B cell (primary cell): ENCODE measurements around the gene NFATC1. TPM values are rescaled to one million over a fixed set of nuclear protein-coding genes. Genes with fewer than 3 reads are reported as not detected.
A peak's percentile ranks its signal among the peaks of the same experiment; 100 is the strongest.

ENCODE experiments used
- ATAC-seq: fragments of 200-7000 bp; cut with Tn5 transposase; one replicate; pipeline ENCODE4 v1.10.0; 2021; ENCODE audit warnings: low read depth, mild to moderate bottlenecking, moderate number of reproducible peaks, moderate library complexity
- CTCF ChIA-PET: fragments of 350-600 bp; sonication (Branson Sonifier 250); formaldehyde crosslinking; loops from one replicate; lab custom pipeline; 2021; ENCODE audit warnings: antibody characterized with exemption, inconsistent platforms; lab: Charles Lee
- POLR2A ChIA-PET: fragments of 350-600 bp; sonication (Branson Sonifier 250); formaldehyde crosslinking; loops from one replicate; lab custom pipeline; 2021; ENCODE audit warnings: antibody characterized with exemption; lab: Charles Lee
- DNase-seq: peaks from one replicate; pipeline ENCODE4 v3.0.0; 2013
- H2AFZ ChIP-seq: 2 replicates; pipeline ENCODE4 v1.6.1; 2012; ENCODE audit warnings: mild to moderate bottlenecking, low read depth, low read length; ENCODE audit not compliant: insufficient read depth, poor library complexity, severe bottlenecking
- H3K27ac ChIP-seq, 2 donors: 1 replicate in 1 of 2; 2 replicates in 1 of 2; pipeline ENCODE4 v1.5.1; 2012 to 2013; ENCODE audit warnings: low read length in 2 of 2, mild to moderate bottlenecking in 2 of 2, moderate library complexity in 1 of 2
- H3K27me3 ChIP-seq, 4 experiments: fragments of 200-600 bp in 1 of 4; sonication (generic) in 1 of 4; replicated peaks in 1 of 4; 1 replicate in 2 of 4; 2 replicates in 2 of 4; pipeline versions ENCODE4 v1.6.1 to v1.7.0; 2013 to 2016; ENCODE audit warnings: low read length in 3 of 4, mild to moderate bottlenecking in 2 of 4, mixed read lengths in 1 of 4, moderate library complexity in 1 of 4; ENCODE audit not compliant: insufficient read depth in 4 of 4, control insufficient read depth in 3 of 4; ENCODE audit errors: control extremely low read depth in 1 of 4
- H3K36me3 ChIP-seq, 2 experiments: replicated peaks in 1 of 2; 1 replicate in 1 of 2; 2 replicates in 1 of 2; pipeline versions ENCODE4 v1.6.1 to v1.7.1; 2013; ENCODE audit warnings: low read length in 1 of 2; ENCODE audit not compliant: insufficient read depth in 2 of 2, control insufficient read depth in 1 of 2; ENCODE audit errors: control extremely low read depth in 1 of 2, extremely low read depth in 1 of 2
- H3K4me1 ChIP-seq, 2 donors: fragments of 200-600 bp in 1 of 2; sonication (generic) in 1 of 2; 1 replicate in 1 of 2; 2 replicates in 1 of 2; pipeline versions ENCODE4 v1.5.1 to v1.6.1; 2013 to 2017; ENCODE audit warnings: low read length in 2 of 2; ENCODE audit not compliant: control insufficient read depth in 2 of 2, insufficient read depth in 2 of 2
- H3K4me2 ChIP-seq: replicated peaks from 2 replicates; pipeline ENCODE3; 2012; ENCODE audit warnings: mild to moderate bottlenecking, low read depth, low read length; ENCODE audit not compliant: poor library complexity, severe bottlenecking
- H3K4me3 ChIP-seq, 5 experiments: fragments of 200-600 bp in 1 of 5; sonication (generic) in 1 of 5; 1 replicate in 3 of 5; 2 replicates in 2 of 5; pipeline versions ENCODE4 v1.5.1 to v1.7.0; 2011 to 2016; ENCODE audit warnings: low read length in 4 of 5, mild to moderate bottlenecking in 4 of 5, low read depth in 2 of 5, control low read depth in 1 of 5, moderate library complexity in 1 of 5; ENCODE audit not compliant: insufficient read depth in 1 of 5; ENCODE audit errors: control extremely low read depth in 1 of 5, extremely low read depth in 1 of 5
- H3K79me2 ChIP-seq: fragments of 200-600 bp; sonication (generic); one replicate; pipeline ENCODE4 v1.6.0; 2016; ENCODE audit warnings: low read length; ENCODE audit not compliant: control insufficient read depth, insufficient read depth
- H3K9ac ChIP-seq: fragments of 200-600 bp; sonication (generic); 2 replicates; pipeline ENCODE4 v1.6.1; 2017; ENCODE audit warnings: mild to moderate bottlenecking, low read length, moderate library complexity
- H3K9me3 ChIP-seq, 3 donors: one replicate each; pipeline versions ENCODE4 v1.6.1 to v1.7.1; 2013; ENCODE audit warnings: low read length in 2 of 3; ENCODE audit not compliant: control insufficient read depth in 2 of 3, insufficient read depth in 1 of 3; ENCODE audit errors: control extremely low read depth in 1 of 3
- H4K20me1 ChIP-seq: 2 replicates; pipeline ENCODE4 v1.6.0; 2012; ENCODE audit warnings: mild to moderate bottlenecking, low read length; ENCODE audit not compliant: insufficient read depth, control insufficient read depth, poor library complexity, severe bottlenecking
- H3K27ac Mint-ChIP-seq: one replicate; pipeline ENCODE4 v1.8.0; 2021; ENCODE audit warnings: mixed read lengths
- H3K27me3 Mint-ChIP-seq: one replicate; pipeline ENCODE4 v1.8.0; 2021; ENCODE audit warnings: mixed read lengths
- H3K4me1 Mint-ChIP-seq: one replicate; pipeline ENCODE4 v1.8.0; 2021; ENCODE audit warnings: mixed read lengths
- H3K4me3 Mint-ChIP-seq: one replicate; pipeline ENCODE4 v1.8.0; 2021; ENCODE audit warnings: mixed read lengths
- H3K9me3 Mint-ChIP-seq: one replicate; pipeline ENCODE4 v1.8.0; 2022; ENCODE audit warnings: mixed read lengths; ENCODE audit not compliant: insufficient read depth
- CTCF ChIP-seq: fragments of 200-600 bp; IDR thresholded peaks from one replicate; pipeline ENCODE4 v1.8.0; 2022; ENCODE audit warnings: antibody characterized with exemption, mild to moderate bottlenecking
- EZH2 ChIP-seq: IDR thresholded peaks from 2 replicates; pipeline ENCODE4 v1.6.1; 2012; ENCODE audit warnings: borderline replicate concordance, low read depth, mild to moderate bottlenecking, moderate library complexity, low read length; ENCODE audit not compliant: insufficient read depth, poor library complexity, severe bottlenecking
- WGBS: methylation state at CpG from one replicate; pipeline ENCODE4 v1.1.5; 2013; ENCODE audit warnings: missing lambda C conversion rate; ENCODE audit not compliant: insufficient coverage; 5-methylcytosine and 5-hydroxymethylcytosine counted together
- intact Hi-C: fragments of 100-400 bp; cut with micrococcal nuclease; formaldehyde crosslinking; loops from one replicate; pipeline ENCODE4 v1.10.0; 2022
- polyA plus RNA-seq: library from polyadenylated mRNA; depleted of rRNA; stranded (reverse); fragments of >200 nt; gene quantifications from 2 replicates; pipeline ENCODE4 v1.2.3, GENCODE V29; 2012
- total RNA-seq, 2 donors: library from RNA; stranded (reverse); fragments of 120-200 nt in 1 of 2; gene quantifications; 1 replicate in 1 of 2; 2 replicates in 1 of 2; pipeline versions ENCODE4 v1.2.3 to v1.2.4, GENCODE V29; 2013 to 2022

The NFATC1 gene
- total and polyA plus RNA-seq, 2 donors (not counting 1 experiment from before 2014, with no cell fraction given): 32.2 to 108 TPM

- H3K27ac Mint-ChIP-seq: peak overlapping the region; percentile 26
- H3K27ac ChIP-seq: no peak overlapping the region
- no peaks in the 10 kb centered on the region for H3K27me3 Mint-ChIP-seq
- TF ChIP-seq EZH2 (no peak), CTCF (no peak)
- H3K27me3 ChIP-seq: no peaks in the 10 kb centered on the region
- peaks cover under 1 to 80% of the 10 kb centered on the region in 2 experiments for H3K36me3 ChIP-seq
- peaks cover 15% of the 10 kb centered on the region for H3K4me1 Mint-ChIP-seq
- ChIA-PET POLR2A (no interaction called here), CTCF (no interaction called here)
- no peaks in the 10 kb centered on the region for H3K9me3 Mint-ChIP-seq
- H4K20me1 ChIP-seq: peaks cover 93% of the 10 kb centered on the region
- no peak overlapping the region for H3K4me3 Mint-ChIP-seq
- H3K4me2 ChIP-seq: no peak overlapping the region
- WGBS: 98% methylated on average over 25 of the region's 25 CpGs
- DNase-seq (no peak), ATAC-seq (no peak)
- intact Hi-C loops: no loop called here
- no peak overlapping the region for H2AFZ ChIP-seq
- no peaks in the 10 kb centered on the region for H3K9me3 ChIP-seq
- H3K4me1 ChIP-seq: peaks cover 0 to 3% of the 10 kb centered on the region in 2 donors
- H3K79me2 ChIP-seq: peaks cover 98% of the 10 kb centered on the region
- no peak overlapping the region for H3K9ac ChIP-seq
- H3K4me3 ChIP-seq: no peak overlapping the region
Measured at GRCh38 chr18:79448621-79449020, 52.9 kb downstream of the NFATC1 start.

GRCh38 chr18:79449551-79450288 is 54.0 kb downstream of the NFATC1 start:
- H3K36me3 ChIP-seq: peaks cover 1 to 80% of the 10 kb centered on the region in 2 experiments
- H3K27me3 ChIP-seq: no peaks in the 10 kb centered on the region
- CTCF ChIA-PET: interaction anchor here (1.2 kb wide), 1 partner anchor 69 kb away, joined by 4 read pairs; no protein-coding TSS in a partner anchor
- intact Hi-C loops: no loop called here
- DNase-seq: no peak
- Mint-ChIP-seq H3K27me3 (no peaks in the 10 kb centered on the region), H3K4me3 (no peak overlapping the region), H3K4me1 (peaks cover 17% of the 10 kb centered on the region), H3K9me3 (no peaks in the 10 kb centered on the region), H3K27ac (no peak overlapping the region)
- peaks cover 0 to 9% of the 10 kb centered on the region in 2 donors for H3K4me1 ChIP-seq
- no peak overlapping the region for H3K4me3 ChIP-seq
- TF ChIP-seq EZH2 (no peak), CTCF (no peak)
- no peak overlapping the region for H3K27ac ChIP-seq
- H2AFZ ChIP-seq: no peak overlapping the region
- no peak overlapping the region for H3K4me2 ChIP-seq
- no peaks in the 10 kb centered on the region for H3K9me3 ChIP-seq
- no peak overlapping the region for H3K9ac ChIP-seq
- POLR2A ChIA-PET: no interaction called here
- H3K79me2 ChIP-seq: peaks cover 98% of the 10 kb centered on the region
- H4K20me1 ChIP-seq: peaks cover 92% of the 10 kb centered on the region
- 97% methylated on average over 31 of the region's 35 CpGs for WGBS
- no peak for ATAC-seq
